Measurements from ENCODE around the gene CCDC17. TPM values are rescaled to one million over a fixed set of nuclear protein-coding genes. Genes with fewer than 3 reads are reported as not detected.

CCDC17 gene
- total RNA-seq, 4 donors from 2014 or later: 3.5 to 5.3 (median 3.8) TPM

GRCh38 chr1:45656573-45657226 lies 32.8 kb upstream of the CCDC17 start:
- no peaks in the 10 kb centered on the region for H3K4me1 ChIP-seq
- TF ChIP-seq POLR2A (IDR thresholded peaks at IDR 0.05) (no peak), CTCF (IDR thresholded peaks at IDR 0.05) (no peak)
- no peak overlapping the region for H3K27ac ChIP-seq
- H3K27me3 ChIP-seq: no peaks in the 10 kb centered on the region
- H3K9me3 ChIP-seq: no peaks in the 10 kb centered on the region
- DNase-seq: no peak
- 97 to 98% methylated on average over 3 of the region's 3 CpGs for WGBS, 2 donors
- H3K36me3 ChIP-seq: peaks cover 51 to 55% of the 10 kb centered on the region in 2 donors
- intact Hi-C loops (cut with DNase I): no loop called here
- no peak overlapping the region for H3K4me3 ChIP-seq (replicated peaks in 1 of 3)

GRCh38 chr1:45654540-45655280 lies 30.9 kb upstream of the CCDC17 start:
- intact Hi-C loops (cut with DNase I): no loop called here

GRCh38 chr1:45647248-45648021 lies 23.6 kb upstream of the CCDC17 start:
- H3K4me1 ChIP-seq: peaks cover 0 to 4% of the 10 kb centered on the region in 2 donors
- no peak overlapping the region for H3K4me3 ChIP-seq (replicated peaks in 1 of 3)
- 92% methylated on average over 9 of the region's 9 CpGs for WGBS, 2 donors
- no peak for DNase-seq
- intact Hi-C loops (cut with DNase I): no loop called here
- no peaks in the 10 kb centered on the region for H3K27me3 ChIP-seq
- TF ChIP-seq CTCF (IDR thresholded peaks at IDR 0.05) (no peak), POLR2A (IDR thresholded peaks at IDR 0.05) (no peak)
- peaks cover 17 to 25% of the 10 kb centered on the region in 2 donors for H3K36me3 ChIP-seq
- H3K9me3 ChIP-seq: no peaks in the 10 kb centered on the region
- H3K27ac ChIP-seq: no peak overlapping the region

More at GRCh38 chr1:45654540-45655280, 30.9 kb upstream of the CCDC17 start:
- Histone ChIP-seq H3K4me1 (no peaks in the 10 kb centered on the region), H3K36me3 (peaks cover 61 to 62% of the 10 kb centered on the region in 2 donors), H3K9me3 (no peaks in the 10 kb centered on the region), H3K4me3 (replicated peaks in 1 of 3) (no peak overlapping the region), H3K27me3 (no peaks in the 10 kb centered on the region), H3K27ac (no peak overlapping the region)
- 95% methylated on average over 12 of the region's 12 CpGs for WGBS, 2 donors
- TF ChIP-seq POLR2A (IDR thresholded peaks at IDR 0.05) (no peak), CTCF (IDR thresholded peaks at IDR 0.05) (no peak)
- DNase-seq: no peak

- Histone ChIP-seq H3K27me3 (no peaks in the 10 kb centered on the region), H3K36me3 (peaks cover 20 to 22% of the 10 kb centered on the region in 2 donors), H3K4me3 (replicated peaks in 1 of 3) (no peak overlapping the region), H3K4me1 (peaks cover 0 to 4% of the 10 kb centered on the region in 2 donors), H3K27ac (peak overlapping the region in 1 of 3 donors; percentile 14), H3K9me3 (no peaks in the 10 kb centered on the region)
- TF ChIP-seq POLR2A (IDR thresholded peaks at IDR 0.05): no peak
- TF ChIP-seq CTCF (IDR thresholded peaks at IDR 0.05): no peak
- intact Hi-C loops (cut with DNase I): no loop called here
- no peak for DNase-seq
- 92 to 93% methylated on average over 2 of the region's 2 CpGs for WGBS, 2 donors
Observed at GRCh38 chr1:45644661-45645060, 20.8 kb upstream of the CCDC17 start.

Measured in thyroid gland (tissue), 4 donors.